Neuronal stem cell (in vitro differentiated cells): Measurements from ENCODE around the gene SH3TC1.

Source experiments
- DNase-seq: peaks from one replicate; pipeline ENCODE4 v3.0.0-alpha.2; 2013; ENCODE audit warnings: low spot score
- H2AFZ ChIP-seq: one replicate; pipeline ENCODE4 v1.6.1; 2013; ENCODE audit warnings: mild to moderate bottlenecking, low read length, inconsistent platforms
- H2AK5ac ChIP-seq: 2 replicates; pipeline ENCODE4 v1.6.1; 2013; ENCODE audit warnings: low read depth, mild to moderate bottlenecking, inconsistent platforms, low read length, moderate library complexity, mixed read lengths
- H2BK120ac ChIP-seq: 2 replicates; pipeline ENCODE4 v1.6.1; 2013; ENCODE audit warnings: low read depth, mild to moderate bottlenecking, inconsistent platforms, low read length, moderate library complexity, mixed read lengths
- H2BK12ac ChIP-seq: one replicate; pipeline ENCODE4 v1.6.1; 2013; ENCODE audit warnings: low read length, inconsistent platforms
- H2BK15ac ChIP-seq: 2 replicates; pipeline ENCODE4 v1.6.1; 2013; ENCODE audit warnings: mild to moderate bottlenecking, low read length, inconsistent platforms, mixed read lengths
- H2BK5ac ChIP-seq: one replicate; pipeline ENCODE4 v1.6.1; 2013; ENCODE audit warnings: inconsistent platforms, mild to moderate bottlenecking, low read length, moderate library complexity
- H3K14ac ChIP-seq: one replicate; pipeline ENCODE4 v1.6.1; 2013; ENCODE audit warnings: low read length, inconsistent platforms
- H3K18ac ChIP-seq: 2 replicates; pipeline ENCODE4 v1.6.1; 2013; ENCODE audit warnings: low read length, inconsistent platforms
- H3K23ac ChIP-seq: 2 replicates; pipeline ENCODE4 v1.6.1; 2013; ENCODE audit warnings: low read depth, mild to moderate bottlenecking, mixed read lengths, low read length, inconsistent platforms; ENCODE audit not compliant: poor library complexity
- H3K27ac ChIP-seq: replicated peaks from 3 replicates; pipeline ENCODE4 v1.5.1; 2013; ENCODE audit warnings: low read length, inconsistent platforms
- H3K27me3 ChIP-seq, 3 experiments: 2 replicates each; pipeline ENCODE4 v1.6.1; 2013; ENCODE audit warnings: low read length in 3 of 3, mild to moderate bottlenecking in 2 of 3, inconsistent platforms in 1 of 3, low read depth in 1 of 3, mixed read lengths in 1 of 3, moderate library complexity in 1 of 3; ENCODE audit not compliant: control insufficient read depth in 3 of 3, insufficient read depth in 3 of 3
- H3K36me3 ChIP-seq, 2 donors: replicated peaks in 1 of 2; 2 replicates each; pipeline ENCODE4 v1.6.1; 2013; ENCODE audit warnings: low read length in 2 of 2; ENCODE audit not compliant: control insufficient read depth in 2 of 2, insufficient read depth in 2 of 2
- H3K4ac ChIP-seq: 2 replicates; pipeline ENCODE4 v1.6.1; 2013; ENCODE audit warnings: inconsistent platforms, mild to moderate bottlenecking, low read length, moderate library complexity
- H3K4me1 ChIP-seq, 2 donors: 1 replicate in 1 of 2; 2 replicates in 1 of 2; pipeline ENCODE4 v1.6.1; 2013; ENCODE audit warnings: low read length in 2 of 2, low read depth in 1 of 2; ENCODE audit not compliant: control insufficient read depth in 2 of 2, insufficient read depth in 1 of 2
- H3K4me2 ChIP-seq: one replicate; pipeline ENCODE4 v1.6.1; 2013; ENCODE audit warnings: mild to moderate bottlenecking, low read length, inconsistent platforms; ENCODE audit not compliant: insufficient read depth, poor library complexity, severe bottlenecking
- H3K4me3 ChIP-seq, 2 donors: 2 replicates each; pipeline ENCODE4 v1.5.1; 2013; ENCODE audit warnings: low read length in 2 of 2, mild to moderate bottlenecking in 2 of 2, inconsistent platforms in 1 of 2, moderate library complexity in 1 of 2
- H3K79me1 ChIP-seq: one replicate; pipeline ENCODE4 v1.6.1; 2013; ENCODE audit warnings: low read depth, mild to moderate bottlenecking, inconsistent platforms, low read length, moderate library complexity
- H3K9ac ChIP-seq: one replicate; pipeline ENCODE4 v1.6.1; 2013; ENCODE audit warnings: mild to moderate bottlenecking, low read depth, low read length, inconsistent platforms; ENCODE audit not compliant: poor library complexity
- H3K9me3 ChIP-seq, 2 donors: replicated peaks in 1 of 2; 2 replicates each; pipeline versions ENCODE3 to v1.6.1; 2013; ENCODE audit warnings: low read length in 2 of 2, mild to moderate bottlenecking in 2 of 2, inconsistent platforms in 1 of 2, low read depth in 1 of 2, mixed read lengths in 1 of 2, moderate library complexity in 1 of 2; ENCODE audit not compliant: control insufficient read depth in 2 of 2, insufficient read depth in 1 of 2
- H4K8ac ChIP-seq: one replicate; pipeline ENCODE4 v1.6.1; 2013; ENCODE audit warnings: low read depth, mild to moderate bottlenecking, inconsistent platforms, low read length, moderate library complexity
- H4K91ac ChIP-seq: one replicate; pipeline ENCODE4 v1.6.1; 2013; ENCODE audit warnings: low read length, low read depth, mild to moderate bottlenecking, inconsistent platforms; ENCODE audit not compliant: poor library complexity
- WGBS, 2 donors: extraction: QIAGEN DNeasy Blood & Tissue Kit; methylation state at CpG; one replicate each; pipeline ENCODE4 v1.1.7; 2013; ENCODE audit warnings: missing lambda C conversion rate in 2 of 2, mixed read lengths in 1 of 2; ENCODE audit not compliant: insufficient read length in 2 of 2, insufficient replicate concordance in 1 of 2; ENCODE audit errors: extremely low coverage in 2 of 2; 5-methylcytosine and 5-hydroxymethylcytosine counted together

SH3TC1 gene

DNA sequence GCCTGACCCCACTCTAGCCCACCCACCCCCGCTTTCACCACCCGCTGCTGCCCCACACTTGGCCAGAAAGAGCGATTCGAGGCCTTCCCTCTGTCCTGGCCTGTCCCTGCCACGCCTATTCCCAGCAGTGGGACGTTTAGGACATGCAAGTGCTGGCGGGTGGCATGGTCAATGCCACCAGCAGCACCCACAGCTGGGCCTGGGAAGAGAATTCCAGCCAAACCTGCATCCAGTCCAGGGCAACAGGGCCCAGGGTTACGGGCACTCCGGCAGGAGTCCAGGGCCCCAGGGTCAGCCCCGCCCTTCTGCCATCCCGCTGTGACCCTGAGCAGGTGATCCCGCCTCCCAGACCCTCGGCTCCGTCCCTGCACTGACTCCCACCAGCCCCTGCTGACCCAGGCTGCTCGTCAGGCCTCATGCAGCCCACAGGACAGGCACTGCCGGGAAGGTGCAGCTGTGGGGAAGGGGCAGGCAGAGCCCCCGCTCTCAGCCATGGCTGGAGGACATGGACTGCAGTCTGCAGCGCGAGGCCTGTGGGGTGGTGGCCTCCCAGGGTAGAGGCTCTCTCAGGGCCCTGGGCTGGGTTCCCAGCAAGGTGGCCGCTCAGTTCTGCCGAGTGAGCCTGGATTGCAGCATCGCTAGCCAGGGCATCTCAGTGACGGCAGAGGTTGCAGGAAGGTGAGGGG lies 63.7 kb downstream of the SH3TC1 start:
- peaks cover 6 to 7% of the 10 kb centered on the region in 2 donors for H3K4me1 ChIP-seq
- H3K27me3 ChIP-seq = peaks cover 0 to 42% (median 0%) of the 10 kb centered on the region in 3 experiments
- H2BK5ac ChIP-seq = no peak overlapping the region
- no peak overlapping the region for H4K91ac ChIP-seq
- H3K14ac ChIP-seq = peak overlapping the region; percentile 67
- H3K27ac ChIP-seq = no peak overlapping the region
- H3K9ac ChIP-seq = peak overlapping the region; percentile 45
- H3K9me3 ChIP-seq = no peaks in the 10 kb centered on the region
- H3K36me3 ChIP-seq = no peaks in the 10 kb centered on the region
- whole genome bisulfite sequencing, 2 donors = no CpG with 5 or more reads among the region's 23 CpGs
- peak overlapping the region; percentile 45 for H2AK5ac ChIP-seq
- H3K4me3 ChIP-seq = no peak overlapping the region
- no peak overlapping the region for H2BK120ac ChIP-seq
- peak overlapping the region; percentile 41 for H2AFZ ChIP-seq
- H3K4ac ChIP-seq = no peak overlapping the region
- no peak overlapping the region for H3K4me2 ChIP-seq
- peak overlapping the region; percentile 67 for H3K18ac ChIP-seq
- no peak for DNase-seq
- H2BK15ac ChIP-seq = no peak overlapping the region
- no peaks in the 10 kb centered on the region for H3K79me1 ChIP-seq
- no peak overlapping the region for H2BK12ac ChIP-seq
- no peak overlapping the region for H3K23ac ChIP-seq
- H4K8ac ChIP-seq = no peak overlapping the region

DNA sequence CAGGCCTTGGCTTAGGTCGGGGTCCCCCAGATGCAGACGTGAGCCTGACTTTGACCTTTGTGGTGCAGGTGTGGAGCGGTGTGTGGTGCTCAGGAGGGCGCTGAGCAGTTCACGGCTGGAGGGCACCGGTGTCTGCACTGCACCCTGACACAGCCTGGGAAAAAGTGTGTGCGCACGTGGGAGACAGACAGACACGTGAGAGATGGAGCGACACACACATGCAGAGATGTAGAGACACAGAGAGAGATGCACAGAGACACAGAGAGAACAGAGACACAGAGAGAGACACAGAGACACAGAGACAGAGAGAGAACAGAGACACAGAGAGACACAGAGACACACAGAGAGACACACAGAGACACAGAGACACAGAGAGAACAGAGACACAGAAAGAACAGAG lies 64.3 kb downstream of the SH3TC1 start:
- Histone ChIP-seq H3K14ac (no peak overlapping the region), H4K91ac (no peak overlapping the region), H3K23ac (peak overlapping the region; percentile 10), H2AK5ac (no peak overlapping the region), H3K79me1 (no peaks in the 10 kb centered on the region), H3K4me1 (peaks cover 6 to 7% of the 10 kb centered on the region in 2 donors), H3K36me3 (no peaks in the 10 kb centered on the region), H3K4me2 (no peak overlapping the region), H3K4ac (no peak overlapping the region), H3K27me3 (peaks cover 0 to 46% (median 0%) of the 10 kb centered on the region in 3 experiments), H3K18ac (peak overlapping the region; percentile 70), H3K27ac (no peak overlapping the region), H2BK12ac (no peak overlapping the region), H3K9me3 (no peaks in the 10 kb centered on the region), H2AFZ (no peak overlapping the region), H3K9ac (no peak overlapping the region), H2BK15ac (no peak overlapping the region), H2BK120ac (no peak overlapping the region), H3K4me3 (no peak overlapping the region), H4K8ac (no peak overlapping the region), H2BK5ac (no peak overlapping the region)
- no CpG with 5 or more reads among the region's 10 CpGs for WGBS, 2 donors
- no peak for DNase-seq

DNA sequence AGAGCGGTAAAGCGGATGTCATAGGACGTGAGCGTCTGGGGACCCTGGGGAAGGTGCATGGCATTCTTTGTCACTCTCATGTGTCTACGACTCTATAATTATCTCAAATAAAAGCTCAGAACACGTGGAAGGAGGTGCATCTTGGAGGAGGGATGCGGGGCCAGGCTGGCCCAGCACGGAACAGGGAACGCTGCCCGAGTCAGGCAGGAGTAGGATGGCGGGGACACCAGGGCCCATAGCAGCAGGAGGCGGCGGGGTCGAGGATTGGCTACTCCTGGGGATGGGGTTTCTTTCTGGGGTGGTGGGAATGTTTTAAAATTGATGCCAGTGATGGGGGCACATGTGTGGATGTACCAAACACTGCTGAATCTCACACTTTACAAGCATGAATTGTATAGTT lies 65.0 kb downstream of the SH3TC1 start:
- no peak overlapping the region for H2BK12ac ChIP-seq
- H3K27ac ChIP-seq = no peak overlapping the region
- no peak overlapping the region for H2BK15ac ChIP-seq
- H3K4me1 ChIP-seq = peaks cover 6 to 7% of the 10 kb centered on the region in 2 donors
- H3K27me3 ChIP-seq = peaks cover 0 to 47% (median 3%) of the 10 kb centered on the region in 3 experiments
- H4K91ac ChIP-seq = no peak overlapping the region
- H3K14ac ChIP-seq = no peak overlapping the region
- no peak overlapping the region for H3K18ac ChIP-seq
- H2BK5ac ChIP-seq = no peak overlapping the region
- no peak overlapping the region for H2AFZ ChIP-seq
- DNase-seq = no peak
- peak overlapping the region; percentile 2 for H3K23ac ChIP-seq
- no peaks in the 10 kb centered on the region for H3K36me3 ChIP-seq
- H3K4me2 ChIP-seq = no peak overlapping the region
- no peak overlapping the region for H4K8ac ChIP-seq
- peak overlapping the region; percentile 6 for H2AK5ac ChIP-seq
- H3K79me1 ChIP-seq = no peaks in the 10 kb centered on the region
- H3K4me3 ChIP-seq = no peak overlapping the region
- H3K4ac ChIP-seq = no peak overlapping the region
- WGBS, 2 donors = no CpG with 5 or more reads among the region's 14 CpGs
- H2BK120ac ChIP-seq = no peak overlapping the region
- H3K9me3 ChIP-seq = no peaks in the 10 kb centered on the region
- H3K9ac ChIP-seq = no peak overlapping the region

DNA sequence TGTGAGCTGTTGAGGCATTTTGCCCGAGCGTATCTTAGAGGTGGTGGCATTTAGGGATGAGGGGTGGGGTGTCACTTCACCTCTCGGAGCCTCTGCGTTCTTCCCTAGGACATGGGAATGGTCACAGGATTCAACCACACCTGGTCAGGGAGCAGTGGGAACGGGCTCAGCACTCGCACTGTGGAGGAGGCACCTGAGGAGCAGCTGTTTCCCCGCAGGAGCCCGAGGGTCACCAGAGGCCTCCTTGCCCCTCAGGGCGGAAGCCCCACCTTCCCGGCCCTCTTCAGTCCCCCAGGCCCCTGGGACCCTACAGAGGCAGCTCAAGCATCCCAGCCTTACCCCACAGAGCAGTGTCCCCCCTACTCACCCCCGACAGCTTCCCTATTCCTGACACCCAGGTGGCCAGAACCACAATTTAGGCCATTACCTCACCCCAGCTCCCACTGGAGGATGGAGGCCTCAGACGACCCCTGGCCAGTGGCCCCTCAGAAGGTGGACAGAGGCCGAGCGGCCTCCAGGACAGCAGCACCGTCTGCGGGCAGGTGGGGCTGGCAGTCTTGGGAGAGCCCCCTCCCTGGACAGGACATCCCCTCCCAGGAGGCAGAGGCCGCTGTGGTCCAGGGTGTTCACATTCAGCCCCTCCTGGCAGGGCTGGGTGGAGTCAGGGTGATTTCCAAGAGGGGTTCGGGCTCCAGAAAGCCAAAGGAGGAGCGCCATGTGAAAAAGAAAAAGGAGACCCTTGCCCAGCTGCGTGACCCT lies 66.3 kb downstream of the SH3TC1 start:
- Histone ChIP-seq H3K4me3 (no peak overlapping the region), H3K36me3 (no peaks in the 10 kb centered on the region), H4K91ac (no peak overlapping the region), H2AK5ac (peak overlapping the region; percentile 54), H2BK5ac (no peak overlapping the region), H2BK120ac (no peak overlapping the region), H3K14ac (no peak overlapping the region), H3K18ac (no peak overlapping the region), H2BK12ac (no peak overlapping the region), H3K4me1 (peaks cover 7 to 8% of the 10 kb centered on the region in 2 donors), H3K9ac (no peak overlapping the region), H3K4me2 (no peak overlapping the region), H2BK15ac (peak overlapping the region; percentile 39), H3K79me1 (no peaks in the 10 kb centered on the region), H3K23ac (no peak overlapping the region), H3K27me3 (peaks cover 0 to 56% (median 11%) of the 10 kb centered on the region in 3 experiments), H2AFZ (no peak overlapping the region), H4K8ac (no peak overlapping the region), H3K27ac (no peak overlapping the region), H3K9me3 (no peaks in the 10 kb centered on the region), H3K4ac (no peak overlapping the region)
- no peak for DNase-seq
- no CpG with 5 or more reads among the region's 20 CpGs for WGBS, 2 donors
